Mucosa of descending colon (tissue), 3 donors: ENCODE measurements around the gene TMEM192. TPM values are rescaled to one million over a fixed set of nuclear protein-coding genes. Genes with fewer than 3 reads are reported as not detected.
"Not testable (repeated sequence)": the region's sequence is repeated elsewhere in the genome, so short reads cannot be mapped to it uniquely, and the experiment has no call there.

Experiments
- ATAC-seq: fragments of 200-7000 bp; cut with Tn5 transposase; one replicate; pipeline ENCODE4 v1.9.1; 2020; ENCODE audit warnings: mild to moderate bottlenecking, moderate library complexity
- DNase-seq, 3 donors: peaks; one replicate each; pipeline ENCODE4 v3.0.0-alpha.2; 2020
- H3K36me3 ChIP-seq: fragments of 200-600 bp; one replicate; pipeline ENCODE4 v1.8.0; 2021; ENCODE audit warnings: low read depth, mild to moderate bottlenecking
- H3K4me1 ChIP-seq: fragments of 200-600 bp; one replicate; pipeline ENCODE4 v1.8.0; 2021; ENCODE audit warnings: low read depth, mild to moderate bottlenecking
- H3K4me3 ChIP-seq: fragments of 200-600 bp; one replicate; pipeline ENCODE4 v1.8.0; 2021; ENCODE audit warnings: mild to moderate bottlenecking
- H3K9me3 ChIP-seq: fragments of 200-600 bp; one replicate; pipeline ENCODE4 v1.8.0; 2021; ENCODE audit warnings: mild to moderate bottlenecking
- intact Hi-C, 2 donors: fragments of 100-400 bp; cut with DNase I in 1 of 2; cut with micrococcal nuclease in 1 of 2; formaldehyde crosslinking; loops; one replicate each; pipeline versions ENCODE4 v1.11.0 to v1.11.1; 2022; cut with DNase I, micrococcal nuclease
- total RNA-seq, 3 donors: library from RNA; stranded (reverse); fragmentation: NEBNext Ultra II Directional in 2 of 3; extraction: Animal tissue kit (Norgen Biotek cat#: 25700) in 2 of 3; gene quantifications; one replicate each; pipeline versions ENCODE4 v1.2.1 to v1.2.4, GENCODE V29; 2021 to 2023
- TF ChIP-seq, protein P1 (sequence below): fragments of 200-600 bp; IDR thresholded peaks from one replicate; pipeline ENCODE4 v1.8.0; 2022; ENCODE audit warnings: antibody characterized with exemption, mild to moderate bottlenecking
- donor health status: DM: no; HTN: no; CAD: no; lungs with moderate emphysema.
- donor health status: DM: no; HTN: no; CAD: no.
- donor health status: DM: no; HTN: yes; CAD: no.

The TMEM192 gene
- total RNA-seq, 3 donors from 2014 or later = 16.3 to 24.0 (median 18.7) TPM

DNA sequence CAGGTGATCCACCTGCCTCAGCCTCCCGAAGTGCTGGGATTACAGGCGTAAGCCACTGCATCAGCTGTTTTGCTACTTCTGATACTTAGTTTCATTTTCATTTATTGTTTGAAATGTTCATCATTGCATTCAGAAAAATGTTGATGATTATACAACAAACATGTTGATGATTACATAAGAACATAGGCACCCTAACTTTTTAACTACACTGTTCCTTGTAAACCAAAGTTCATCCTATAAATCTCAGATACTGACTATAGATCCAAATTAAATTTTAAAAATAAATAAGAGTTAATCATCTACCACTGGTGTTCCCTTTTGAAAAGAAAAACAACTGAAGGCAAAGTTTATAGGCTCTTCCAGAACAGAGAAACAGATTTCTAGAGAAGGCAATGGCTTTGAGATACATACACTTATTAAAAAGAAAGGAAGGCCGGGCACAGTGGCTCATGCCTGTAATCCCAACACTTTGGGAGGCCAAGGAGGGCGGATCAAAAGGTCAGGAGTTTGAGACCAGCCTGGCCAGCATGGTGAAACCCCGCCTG lies 35.6 kb downstream of the TMEM192 start:
- Histone ChIP-seq H3K4me1 (peaks cover 6% of the 10 kb centered on the region), H3K36me3 (no peaks in the 10 kb centered on the region), H3K4me3 (no peak overlapping the region), H3K9me3 (no peaks in the 10 kb centered on the region)
- ATAC-seq = peak; percentile 91
- intact Hi-C loops = no loop called here
- DNase-seq = peak in 2 of 3 donors; percentile 25 to 41
- TF ChIP-seq, protein P1, sequence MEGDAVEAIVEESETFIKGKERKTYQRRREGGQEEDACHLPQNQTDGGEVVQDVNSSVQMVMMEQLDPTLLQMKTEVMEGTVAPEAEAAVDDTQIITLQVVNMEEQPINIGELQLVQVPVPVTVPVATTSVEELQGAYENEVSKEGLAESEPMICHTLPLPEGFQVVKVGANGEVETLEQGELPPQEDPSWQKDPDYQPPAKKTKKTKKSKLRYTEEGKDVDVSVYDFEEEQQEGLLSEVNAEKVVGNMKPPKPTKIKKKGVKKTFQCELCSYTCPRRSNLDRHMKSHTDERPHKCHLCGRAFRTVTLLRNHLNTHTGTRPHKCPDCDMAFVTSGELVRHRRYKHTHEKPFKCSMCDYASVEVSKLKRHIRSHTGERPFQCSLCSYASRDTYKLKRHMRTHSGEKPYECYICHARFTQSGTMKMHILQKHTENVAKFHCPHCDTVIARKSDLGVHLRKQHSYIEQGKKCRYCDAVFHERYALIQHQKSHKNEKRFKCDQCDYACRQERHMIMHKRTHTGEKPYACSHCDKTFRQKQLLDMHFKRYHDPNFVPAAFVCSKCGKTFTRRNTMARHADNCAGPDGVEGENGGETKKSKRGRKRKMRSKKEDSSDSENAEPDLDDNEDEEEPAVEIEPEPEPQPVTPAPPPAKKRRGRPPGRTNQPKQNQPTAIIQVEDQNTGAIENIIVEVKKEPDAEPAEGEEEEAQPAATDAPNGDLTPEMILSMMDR = no peak

DNA sequence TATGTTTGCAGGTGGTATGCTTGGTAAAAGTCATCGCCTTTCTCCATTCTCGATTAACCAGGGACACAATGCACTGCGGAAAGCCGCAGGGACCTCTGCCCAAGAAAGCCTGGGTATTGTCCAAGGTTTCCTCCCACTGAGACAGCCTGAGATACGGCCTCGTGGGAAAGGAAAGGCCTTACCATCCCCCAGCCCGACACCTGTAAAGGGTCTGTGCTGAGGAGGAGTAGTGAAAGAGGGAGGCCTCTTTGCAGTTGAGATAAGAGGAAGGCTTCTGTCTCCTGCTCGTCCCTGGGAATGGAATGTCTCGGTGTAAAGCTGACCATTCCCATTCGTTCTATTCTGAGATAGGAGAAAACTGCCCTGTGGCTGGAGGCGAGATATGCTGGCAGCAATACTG lies 39.3 kb downstream of the TMEM192 start:
- H3K4me3 ChIP-seq, DNase-seq, intact Hi-C loops, H3K4me1 ChIP-seq, H3K9me3 ChIP-seq, H3K36me3 ChIP-seq, ATAC-seq: not testable (repeated sequence)

DNA sequence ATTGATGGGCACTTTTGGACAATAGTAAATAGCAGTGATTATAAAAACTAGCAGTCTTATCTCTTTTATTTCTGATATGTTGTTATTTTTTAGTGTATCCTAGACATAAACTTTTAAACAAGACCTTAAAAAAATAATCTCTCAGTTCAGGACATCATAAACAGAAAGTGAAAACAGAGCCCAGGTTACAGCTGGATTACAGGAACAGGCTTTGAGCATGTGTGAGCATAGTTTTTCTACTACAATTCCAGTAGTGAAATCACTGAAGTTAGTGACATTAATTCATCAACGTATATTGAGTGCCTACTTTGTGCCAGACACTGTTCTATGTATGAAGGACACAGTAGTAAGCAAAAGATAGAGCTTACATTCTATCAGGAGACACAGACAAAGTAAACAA lies 42.1 kb downstream of the TMEM192 start:
- Histone ChIP-seq H3K9me3 (no peaks in the 10 kb centered on the region), H3K36me3 (no peaks in the 10 kb centered on the region), H3K4me1 (no peaks in the 10 kb centered on the region), H3K4me3 (no peak overlapping the region)
- no peak for ATAC-seq
- TF ChIP-seq, protein P1 = no peak
- intact Hi-C loops = no loop called here
- no peak for DNase-seq

DNA sequence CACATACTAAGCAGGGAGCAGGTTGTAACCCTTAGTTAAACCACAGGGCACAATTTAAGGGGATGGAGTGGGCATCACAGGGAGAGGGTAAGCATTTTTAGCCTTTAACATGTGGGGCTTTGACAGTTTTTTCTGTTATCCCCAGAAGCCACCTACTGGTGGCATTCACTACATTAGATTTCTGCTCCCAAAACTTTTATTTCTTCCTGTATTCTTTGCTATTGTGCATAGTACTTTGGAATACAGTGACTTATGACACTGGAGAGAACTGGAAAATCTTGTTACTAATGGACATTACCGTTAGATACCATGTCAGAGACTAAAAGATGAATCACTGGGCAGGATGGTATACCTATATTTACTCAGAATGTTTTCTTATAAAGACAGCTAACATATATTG lies 51.7 kb downstream of the TMEM192 start:
- Histone ChIP-seq H3K36me3 (no peaks in the 10 kb centered on the region), H3K9me3 (no peaks in the 10 kb centered on the region), H3K4me1 (no peaks in the 10 kb centered on the region), H3K4me3 (no peak overlapping the region)
- TF ChIP-seq, protein P1 = no peak
- intact Hi-C loops = no loop called here
- DNase-seq = no peak
- no peak for ATAC-seq

DNA sequence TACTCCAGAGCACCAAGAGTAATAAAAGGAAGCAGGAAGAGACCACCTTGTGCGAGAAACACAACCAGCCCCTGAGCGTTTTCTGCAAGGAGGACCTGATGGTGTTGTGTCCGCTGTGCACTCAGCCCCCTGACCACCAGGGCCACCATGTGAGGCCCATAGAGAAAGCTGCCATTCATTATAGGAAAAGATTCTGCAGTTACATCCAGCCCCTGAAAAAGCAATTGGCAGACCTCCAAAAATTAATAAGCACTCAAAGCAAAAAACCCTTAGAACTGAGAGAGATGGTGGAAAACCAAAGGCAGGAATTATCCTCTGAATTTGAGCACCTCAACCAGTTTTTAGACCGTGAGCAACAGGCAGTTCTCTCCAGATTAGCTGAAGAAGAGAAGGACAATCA lies 53.3 kb downstream of the TMEM192 start:
- no peak for ATAC-seq
- Histone ChIP-seq H3K9me3 (no peaks in the 10 kb centered on the region), H3K4me1 (no peaks in the 10 kb centered on the region), H3K36me3 (no peaks in the 10 kb centered on the region), H3K4me3 (no peak overlapping the region)
- no peak for DNase-seq
- intact Hi-C loops = no loop called here
- TF ChIP-seq, protein P1 = no peak

DNA sequence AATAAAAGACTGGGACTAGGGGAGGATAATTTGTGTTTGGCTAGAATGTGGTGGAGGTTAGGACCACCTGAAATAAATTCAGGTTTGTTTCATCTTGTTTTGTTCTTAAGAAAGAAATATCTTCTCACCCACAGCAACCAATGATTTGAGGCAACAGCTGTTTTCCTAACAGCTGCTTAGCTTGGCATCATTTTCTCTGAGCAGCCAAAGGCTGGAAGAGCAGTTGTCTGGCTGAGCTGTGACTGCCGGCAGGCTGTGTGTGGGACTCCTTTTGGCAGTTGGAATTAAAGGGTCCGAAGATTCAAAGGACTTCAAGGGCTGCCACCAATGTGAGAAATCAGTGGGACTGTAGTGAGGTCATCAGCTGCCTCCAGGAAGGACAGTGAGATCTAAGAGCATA lies 54.0 kb downstream of the TMEM192 start:
- intact Hi-C loops = no loop called here
- no peak for DNase-seq
- H3K9me3 ChIP-seq = no peaks in the 10 kb centered on the region
- TF ChIP-seq, protein P1 = no peak
- no peaks in the 10 kb centered on the region for H3K4me1 ChIP-seq
- no peaks in the 10 kb centered on the region for H3K36me3 ChIP-seq
- ATAC-seq = no peak
- H3K4me3 ChIP-seq = no peak overlapping the region
